Skin of body (tissue), 2 donors: ENCODE data around the gene AP3S2. TPM values are rescaled to one million over a fixed set of nuclear protein-coding genes. Genes with fewer than 3 reads are reported as not detected.

ENCODE experiments used
- DNase-seq: peaks from one replicate; lab custom pipeline; 2025; lab: John Stamatoyannopoulos, UW
- total RNA-seq: library from RNA; depleted of rRNA; stranded (reverse); fragments of >200 nt; gene quantifications from one replicate; pipeline ENCODE4 v1.2.3, GENCODE V29; 2014

AP3S2 gene
- total RNA-seq, 1 donor from 2014 or later: 34.5 TPM

GRCh38 chr15:89818287-89818686, 75.5 kb downstream of the AP3S2 start:
- DNase-seq: no peak

- no peak for DNase-seq
These were observed 76.0 kb downstream of the AP3S2 start for GRCh38 chr15:89817701-89818280.

- no peak for DNase-seq
These were observed 78.0 kb downstream of the AP3S2 start for GRCh38 chr15:89815769-89816168.

GRCh38 chr15:89814112-89814742, 79.6 kb downstream of the AP3S2 start:
- no peak for DNase-seq

- DNase-seq: no peak
These were observed 80.2 kb downstream of the AP3S2 start for GRCh38 chr15:89813381-89814111.

- DNase-seq: no peak
These were observed 80.9 kb downstream of the AP3S2 start for GRCh38 chr15:89812847-89813320.

- DNase-seq: no peak
These were observed 81.6 kb downstream of the AP3S2 start for GRCh38 chr15:89812011-89812846.

GRCh38 chr15:89810837-89811236, 83.0 kb downstream of the AP3S2 start:
- no peak for DNase-seq

GRCh38 chr15:89809787-89810148, 84.0 kb downstream of the AP3S2 start:
- no peak for DNase-seq

- no peak for DNase-seq
These were observed 84.6 kb downstream of the AP3S2 start for GRCh38 chr15:89809093-89809786.

GRCh38 chr15:89808160-89808870, 85.5 kb downstream of the AP3S2 start:
- DNase-seq: no peak

GRCh38 chr15:89807689-89808088, 86.1 kb downstream of the AP3S2 start:
- no peak for DNase-seq

- DNase-seq: no peak
These were observed 86.9 kb downstream of the AP3S2 start for GRCh38 chr15:89806559-89807550.

- no peak for DNase-seq
These were observed 87.6 kb downstream of the AP3S2 start for GRCh38 chr15:89806210-89806558.

- DNase-seq: no peak
These were observed 88.3 kb downstream of the AP3S2 start for GRCh38 chr15:89805241-89806209.

- DNase-seq: no peak
These were observed 89.6 kb downstream of the AP3S2 start for GRCh38 chr15:89803941-89804800.
